Memory B cell (primary cell): ENCODE measurements around the gene YPEL1.
"Not testable (repeated sequence)": the region's sequence is repeated elsewhere in the genome, so short reads cannot be mapped to it uniquely, and the experiment has no call there.

Source experiments
- ATAC-seq: fragments of 150-1000 bp; cut with Tn5 transposase; 2 replicates; pipeline ENCODE4 v1.10.0; 2021; ENCODE audit warnings: low read depth, mild to moderate bottlenecking, moderate library complexity
- DNase-seq, 2 donors: peaks; one replicate each; pipeline ENCODE4 v3.0.0; 2022; ENCODE audit warnings: low spot score in 2 of 2
- H3K27ac Mint-ChIP-seq: one replicate; pipeline ENCODE4 v1.8.0; 2022; ENCODE audit warnings: mild to moderate bottlenecking, moderate library complexity, mixed read lengths
- H3K27me3 Mint-ChIP-seq: one replicate; pipeline ENCODE4 v1.8.0; 2022; ENCODE audit warnings: mixed read lengths
- H3K36me3 Mint-ChIP-seq: one replicate; pipeline ENCODE4 v1.8.0; 2022; ENCODE audit warnings: mild to moderate bottlenecking, mixed read lengths
- H3K4me1 Mint-ChIP-seq: one replicate; pipeline ENCODE4 v1.8.0; 2022; ENCODE audit warnings: mixed read lengths
- H3K4me3 Mint-ChIP-seq: one replicate; pipeline ENCODE4 v1.8.0; 2022; ENCODE audit warnings: mild to moderate bottlenecking, moderate library complexity, mixed read lengths
- H3K9me3 Mint-ChIP-seq: one replicate; pipeline ENCODE4 v1.8.0; 2022; ENCODE audit warnings: mixed read lengths

YPEL1 gene

DNA sequence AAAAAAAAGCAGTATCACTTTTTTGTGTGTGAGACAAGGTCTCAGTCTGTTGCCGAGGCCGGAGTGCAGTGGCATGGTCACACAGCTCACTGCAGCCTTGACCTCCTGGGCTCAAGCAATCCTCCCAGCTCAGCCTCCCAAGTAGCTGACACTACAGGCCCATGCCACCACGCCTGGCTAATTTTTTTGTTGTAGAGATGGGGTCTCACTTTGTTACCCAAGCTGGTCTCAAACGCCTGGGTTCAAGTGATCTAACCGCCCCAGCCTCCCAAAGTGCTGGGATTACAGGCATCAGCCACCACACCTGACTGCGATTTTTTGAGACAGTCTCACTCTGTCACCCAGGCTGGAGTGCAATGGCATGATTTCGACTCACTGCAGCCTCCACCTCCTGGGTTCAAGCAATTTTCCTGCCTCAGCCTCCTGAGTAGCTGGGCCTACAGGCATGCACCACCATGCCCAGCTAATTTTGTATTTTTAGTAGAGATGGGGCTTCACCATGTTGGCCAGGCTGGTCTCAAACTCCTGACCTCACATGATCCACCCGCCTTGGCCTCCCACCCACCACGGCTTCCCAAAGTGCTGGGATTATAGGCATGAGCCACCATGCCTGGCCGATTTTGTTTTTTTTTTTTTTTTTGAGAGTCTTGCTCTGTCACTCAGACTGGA, 15.3 kb downstream of the YPEL1 start:
- H3K27ac Mint-ChIP-seq, DNase-seq, H3K36me3 Mint-ChIP-seq, H3K4me3 Mint-ChIP-seq, ATAC-seq, H3K9me3 Mint-ChIP-seq, H3K27me3 Mint-ChIP-seq, H3K4me1 Mint-ChIP-seq: not testable (repeated sequence)

DNA sequence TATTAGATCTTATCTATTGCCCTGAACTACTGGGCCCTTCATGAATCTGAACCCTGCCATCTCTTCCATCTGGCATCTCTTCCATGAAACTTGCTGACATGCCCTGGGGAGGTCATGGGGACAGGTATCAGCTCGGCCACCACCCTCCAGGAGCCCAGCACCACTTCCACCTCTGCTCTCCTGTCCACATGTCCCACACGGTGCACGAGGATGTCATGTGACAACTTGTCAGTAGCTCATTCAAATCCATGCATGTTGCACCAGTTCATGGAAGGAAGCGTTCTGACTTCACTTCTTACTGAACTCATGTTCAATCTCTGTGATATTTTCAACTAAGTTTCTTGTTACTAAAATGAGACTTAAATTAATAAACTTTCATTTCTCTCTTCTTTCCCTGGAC, 16.6 kb downstream of the YPEL1 start:
- Mint-ChIP-seq H3K4me3 (no peak overlapping the region), H3K4me1 (peaks cover 5% of the 10 kb centered on the region), H3K27ac (peak overlapping the region; percentile 29)

DNA sequence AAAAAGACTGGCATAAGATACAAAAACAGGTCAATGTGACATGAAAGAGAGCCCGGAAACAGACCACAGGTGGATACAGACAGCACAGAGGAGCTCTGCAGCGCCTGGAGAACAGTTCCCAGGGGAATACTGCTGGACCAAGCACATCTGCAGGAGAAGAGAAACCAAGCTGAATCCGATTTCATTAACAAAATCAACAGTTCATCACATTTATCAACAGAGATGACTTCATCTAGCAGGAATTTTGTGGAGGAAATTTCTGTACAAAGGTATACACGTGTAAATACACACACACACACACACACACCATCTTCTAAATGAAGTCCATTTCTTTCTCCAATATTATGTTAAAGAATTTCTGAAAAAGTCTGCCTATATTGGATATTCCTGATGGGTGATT, 17.1 kb downstream of the YPEL1 start:
- H3K4me1 Mint-ChIP-seq, result peaks cover 5% of the 10 kb centered on the region
- H3K27ac Mint-ChIP-seq, result no peak overlapping the region
- ATAC-seq, result no peak
- no peaks in the 10 kb centered on the region for H3K27me3 Mint-ChIP-seq
- no peak overlapping the region for H3K4me3 Mint-ChIP-seq
- DNase-seq, result no peak
- H3K9me3 Mint-ChIP-seq, result no peaks in the 10 kb centered on the region
- H3K36me3 Mint-ChIP-seq, result peaks cover 2% of the 10 kb centered on the region

More for the DNA sequence above, 16.6 kb downstream of the YPEL1 start:
- Mint-ChIP-seq H3K9me3 (no peaks in the 10 kb centered on the region), H3K36me3 (peaks cover 4% of the 10 kb centered on the region), H3K27me3 (no peaks in the 10 kb centered on the region)
- DNase-seq (no peak), ATAC-seq (no peak)

DNA sequence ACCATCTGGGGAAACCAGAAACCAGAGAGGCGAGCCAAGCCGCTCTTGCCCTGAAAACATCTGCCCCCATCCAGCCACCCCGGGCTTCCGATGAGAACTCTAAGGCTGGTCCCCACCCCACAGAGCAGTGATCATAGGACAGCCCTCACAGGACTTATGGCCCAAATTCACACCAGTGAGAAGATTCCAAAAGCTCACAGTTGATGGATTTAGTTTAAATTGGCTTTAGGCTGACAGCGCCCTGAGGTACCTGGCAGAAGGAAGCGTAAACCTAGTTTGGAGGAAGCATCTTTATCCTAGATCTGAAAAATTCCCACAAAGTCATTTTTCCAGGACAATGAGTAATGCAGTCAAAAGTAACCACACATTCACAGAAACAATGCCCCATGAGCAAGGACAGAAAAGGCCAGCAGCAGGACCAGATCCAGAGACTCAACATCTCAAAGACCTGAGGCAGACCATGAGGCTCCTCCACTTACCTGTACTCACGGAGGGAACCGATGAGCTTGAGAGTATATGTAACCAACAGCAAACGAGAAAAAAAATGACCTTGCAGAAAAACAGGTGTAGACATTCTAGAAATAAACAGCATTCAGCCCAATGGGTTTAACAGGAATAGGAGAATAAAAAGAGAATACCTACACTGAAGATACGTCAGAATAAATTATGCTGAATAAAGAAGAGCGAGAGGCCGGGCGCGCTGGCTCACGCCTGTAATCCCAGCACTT, 19.0 kb downstream of the YPEL1 start:
- ATAC-seq, H3K4me3 Mint-ChIP-seq, H3K27me3 Mint-ChIP-seq, H3K4me1 Mint-ChIP-seq, DNase-seq, H3K9me3 Mint-ChIP-seq, H3K27ac Mint-ChIP-seq, H3K36me3 Mint-ChIP-seq: not testable (repeated sequence)

DNA sequence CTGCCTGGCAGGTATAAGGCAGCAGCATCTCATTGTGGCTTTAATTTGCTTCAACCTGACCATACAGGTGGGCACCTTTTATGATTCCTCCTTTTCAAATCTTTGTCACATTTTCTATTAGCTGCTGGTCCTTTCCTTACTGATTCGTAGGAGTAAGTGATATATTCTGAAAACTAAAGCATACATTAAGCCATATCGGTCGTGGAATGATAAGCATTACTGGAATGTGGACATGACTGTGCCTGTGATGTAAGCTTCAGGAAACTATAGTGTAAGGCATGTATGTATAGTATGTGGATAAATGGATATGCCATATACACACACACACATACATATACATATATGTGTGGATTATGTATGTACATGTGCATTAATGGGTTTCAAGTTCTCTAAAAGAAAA, 20.8 kb downstream of the YPEL1 start:
- ATAC-seq (no peak), DNase-seq (no peak)
- Mint-ChIP-seq H3K27ac (no peak overlapping the region), H3K27me3 (no peaks in the 10 kb centered on the region), H3K4me3 (no peak overlapping the region), H3K36me3 (peaks cover 6% of the 10 kb centered on the region), H3K4me1 (peaks cover 8% of the 10 kb centered on the region), H3K9me3 (no peaks in the 10 kb centered on the region)

- no peak for ATAC-seq
- Mint-ChIP-seq H3K4me1 (peaks cover 8% of the 10 kb centered on the region), H3K27me3 (no peaks in the 10 kb centered on the region), H3K4me3 (no peak overlapping the region), H3K9me3 (no peaks in the 10 kb centered on the region), H3K36me3 (peaks cover 10% of the 10 kb centered on the region), H3K27ac (no peak overlapping the region)
- no peak for DNase-seq
Observed at GRCh38 chr22:21714059-21714770, 21.4 kb downstream of the YPEL1 start.

- DNase-seq (no peak), ATAC-seq (peak; percentile 45)
- no peak overlapping the region for H3K4me3 Mint-ChIP-seq
- no peak overlapping the region for H3K27ac Mint-ChIP-seq
- no peaks in the 10 kb centered on the region for H3K27me3 Mint-ChIP-seq
- peaks cover 4% of the 10 kb centered on the region for H3K4me1 Mint-ChIP-seq
- H3K9me3 Mint-ChIP-seq, result no peaks in the 10 kb centered on the region
- peaks cover 13% of the 10 kb centered on the region for H3K36me3 Mint-ChIP-seq
Observed at GRCh38 chr22:21713428-21714058, 22.1 kb downstream of the YPEL1 start.

GRCh38 chr22:21712751-21713427, 22.7 kb downstream of the YPEL1 start:
- no peaks in the 10 kb centered on the region for H3K9me3 Mint-ChIP-seq

DNA sequence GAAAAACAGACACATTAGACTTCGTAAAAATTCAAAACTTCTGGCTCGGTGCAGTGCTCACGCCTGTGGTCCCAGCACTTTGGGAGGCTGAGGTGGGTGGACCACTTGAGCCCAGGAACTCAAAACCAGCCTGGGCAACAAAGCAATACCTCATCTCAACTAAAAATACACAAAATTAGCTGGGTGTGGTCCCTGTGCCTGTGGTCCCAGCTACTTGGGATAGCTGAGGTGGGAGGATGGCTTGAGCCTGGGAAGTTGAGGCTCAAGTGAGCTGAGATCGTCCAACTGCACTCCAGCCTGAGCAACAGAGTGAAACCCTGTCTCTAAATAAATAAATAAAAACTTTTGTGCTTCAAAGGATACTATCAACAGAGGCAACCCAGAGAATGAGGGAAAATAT, 23.7 kb downstream of the YPEL1 start:
- Mint-ChIP-seq H3K4me3 (no peak overlapping the region), H3K27me3 (no peaks in the 10 kb centered on the region), H3K27ac (no peak overlapping the region), H3K9me3 (no peaks in the 10 kb centered on the region), H3K4me1 (peaks cover 4% of the 10 kb centered on the region), H3K36me3 (peaks cover 13% of the 10 kb centered on the region)
- DNase-seq (no peak), ATAC-seq (no peak)

More at GRCh38 chr22:21712751-21713427, 22.7 kb downstream of the YPEL1 start:
- DNase-seq (peak; percentile 43 to 48), ATAC-seq (peak; percentile 95)
- Mint-ChIP-seq H3K4me1 (peaks cover 4% of the 10 kb centered on the region), H3K27ac (no peak overlapping the region), H3K36me3 (peaks cover 13% of the 10 kb centered on the region), H3K27me3 (no peaks in the 10 kb centered on the region), H3K4me3 (no peak overlapping the region)

GRCh38 chr22:21710156-21710555, 25.4 kb downstream of the YPEL1 start:
- no peaks in the 10 kb centered on the region for H3K9me3 Mint-ChIP-seq
- no peak overlapping the region for H3K4me3 Mint-ChIP-seq
- H3K4me1 Mint-ChIP-seq, result peaks cover 4% of the 10 kb centered on the region
- DNase-seq, result no peak
- ATAC-seq, result no peak
- no peak overlapping the region for H3K27ac Mint-ChIP-seq
- no peaks in the 10 kb centered on the region for H3K27me3 Mint-ChIP-seq
- H3K36me3 Mint-ChIP-seq, result peaks cover 13% of the 10 kb centered on the region

DNA sequence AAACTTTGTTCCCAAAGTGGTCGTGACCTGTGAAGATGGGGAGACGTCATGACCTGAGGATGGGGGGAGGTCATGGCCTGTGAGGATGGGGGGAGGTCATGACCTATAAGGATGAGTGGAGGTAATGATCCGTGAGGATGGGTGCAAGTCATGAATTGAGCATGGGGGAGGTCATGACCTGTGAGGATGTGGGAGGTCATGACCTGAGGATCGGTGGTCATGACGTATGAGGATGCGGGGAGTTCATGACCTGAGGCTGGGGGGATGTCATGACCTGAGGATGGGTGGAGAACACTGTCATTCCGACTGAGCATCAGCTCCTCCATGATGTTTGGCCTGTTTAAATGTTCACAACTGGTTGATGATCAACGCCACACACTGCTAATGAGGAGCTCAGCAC, 25.9 kb downstream of the YPEL1 start:
- Mint-ChIP-seq H3K4me1 (peaks cover 4% of the 10 kb centered on the region), H3K27me3 (no peaks in the 10 kb centered on the region)

GRCh38 chr22:21708960-21709359, 26.6 kb downstream of the YPEL1 start:
- Mint-ChIP-seq H3K9me3 (no peaks in the 10 kb centered on the region), H3K4me1 (peaks cover 4% of the 10 kb centered on the region), H3K27me3 (no peaks in the 10 kb centered on the region), H3K36me3 (peaks cover 13% of the 10 kb centered on the region), H3K27ac (no peak overlapping the region), H3K4me3 (no peak overlapping the region)
- DNase-seq (no peak), ATAC-seq (no peak)

More for the DNA sequence above, 25.9 kb downstream of the YPEL1 start:
- Mint-ChIP-seq H3K9me3 (no peaks in the 10 kb centered on the region), H3K4me3 (no peak overlapping the region), H3K27ac (peak overlapping the region; percentile 10), H3K36me3 (peaks cover 13% of the 10 kb centered on the region)
- DNase-seq (no peak), ATAC-seq (no peak)

DNA sequence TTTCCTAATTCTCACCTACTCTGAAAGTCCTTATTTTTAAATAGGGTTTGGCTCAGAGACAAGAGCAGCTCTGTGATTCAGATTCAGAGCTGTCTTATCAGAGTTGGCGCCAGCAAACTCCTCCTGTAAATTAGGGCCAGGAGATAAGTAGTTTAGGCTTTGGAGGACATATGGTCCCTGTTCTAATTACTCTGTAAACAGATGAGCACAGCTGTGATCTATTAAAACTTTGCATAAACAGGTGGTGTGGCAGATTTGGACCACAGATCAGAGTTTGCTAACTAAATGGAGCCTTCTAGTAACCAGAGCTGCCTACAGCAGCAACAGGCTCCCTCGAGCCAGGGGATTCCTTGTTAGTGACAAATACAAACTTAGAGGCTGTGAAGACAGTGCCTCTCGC, 27.9 kb downstream of the YPEL1 start:
- DNase-seq, result no peak
- Mint-ChIP-seq H3K9me3 (no peaks in the 10 kb centered on the region), H3K4me1 (peaks cover under 1% of the 10 kb centered on the region), H3K27me3 (no peaks in the 10 kb centered on the region), H3K36me3 (peaks cover 17% of the 10 kb centered on the region), H3K27ac (no peak overlapping the region), H3K4me3 (no peak overlapping the region)
- no peak for ATAC-seq
